Heart left ventricle (tissue), 16 donors: ENCODE measurements around the gene MRPS5. TPM values are rescaled to one million over a fixed set of nuclear protein-coding genes. Genes with fewer than 3 reads are reported as not detected.

Experiments used
- ATAC-seq, 4 donors: fragments of 200-7000 bp; cut with Tn5 transposase; one replicate each; pipeline ENCODE4 v1.9.1; 2020 to 2022; ENCODE audit warnings: moderate library complexity in 4 of 4, mild to moderate bottlenecking in 3 of 4, moderate number of reproducible peaks in 1 of 4
- DNase-seq, 5 donors: peaks; one replicate each; pipeline ENCODE4 v3.0.0-alpha.2; 2020
- H3K27ac ChIP-seq, 12 donors: fragments of 200-600 bp; sonication (generic) in 4 of 12; one replicate each; pipeline versions ENCODE4 v1.5.0 to v1.8.0; 2016 to 2022; ENCODE audit warnings: mild to moderate bottlenecking in 2 of 12
- H3K27me3 ChIP-seq, 9 donors: fragments of 200-600 bp; sonication (generic) in 2 of 9; one replicate each; pipeline versions ENCODE4 v1.5.1 to v1.8.0; 2016 to 2022; ENCODE audit warnings: mild to moderate bottlenecking in 3 of 9
- H3K36me3 ChIP-seq, 9 donors: fragments of 200-600 bp; sonication (generic) in 2 of 9; one replicate each; pipeline versions ENCODE4 v1.5.0 to v1.8.0; 2018 to 2022; ENCODE audit warnings: mild to moderate bottlenecking in 2 of 9
- H3K4me1 ChIP-seq, 12 donors: fragments of 200-600 bp; sonication (generic) in 4 of 12; one replicate each; pipeline versions ENCODE4 v1.5.0 to v1.8.0; 2016 to 2022; ENCODE audit warnings: mild to moderate bottlenecking in 3 of 12
- H3K4me3 ChIP-seq, 12 donors: fragments of 200-600 bp; sonication (generic) in 4 of 12; one replicate each; pipeline versions ENCODE4 v1.5.0 to v1.8.0; 2017 to 2022; ENCODE audit warnings: mild to moderate bottlenecking in 9 of 12, moderate library complexity in 4 of 12
- H3K9me3 ChIP-seq, 12 donors: fragments of 200-600 bp; sonication (generic) in 4 of 12; one replicate each; pipeline versions ENCODE4 v1.5.0 to v1.8.0; 2016 to 2022; ENCODE audit warnings: mild to moderate bottlenecking in 1 of 12
- CTCF ChIP-seq, 12 donors: fragments of 200-600 bp; sonication (generic) in 4 of 12; IDR thresholded peaks; one replicate each; pipeline versions ENCODE4 v1.5.0 to v1.8.0; 2018 to 2022; ENCODE audit warnings: antibody characterized with exemption in 12 of 12, mild to moderate bottlenecking in 5 of 12
- POLR2A ChIP-seq, 2 donors: fragments of 450-650 bp; IDR thresholded peaks; one replicate each; pipeline ENCODE4 v1.6.1; 2017; ENCODE audit warnings: antibody characterized with exemption in 2 of 2, mild to moderate bottlenecking in 2 of 2, moderate library complexity in 2 of 2
- WGBS, 4 donors: extraction: QIAGEN DNeasy Blood & Tissue Kit in 2 of 4; methylation state at CpG; one replicate each; pipeline versions ENCODE4 v1.1.5 to v1.1.7; 2013 to 2018; 5-methylcytosine and 5-hydroxymethylcytosine counted together
- intact Hi-C, 10 donors: fragments of 100-400 bp; cut with DNase I; formaldehyde crosslinking; loops; one replicate each; pipeline versions ENCODE4 v1.11.1 to v1.14.2; 2022
- polyA plus RNA-seq, 2 donors: library from polyadenylated mRNA; stranded (reverse); fragments of 200-250 nt; gene quantifications; one replicate each; pipeline ENCODE4 v1.2.3, GENCODE V29; 2013
- total RNA-seq, 9 donors: library from RNA; depleted of rRNA in 2 of 9; stranded (reverse); fragments of >200 nt in 2 of 9; fragmentation: NEBNext Ultra II Directional in 3 of 9; extraction: Animal tissue kit (Norgen Biotek cat#: 25700) in 3 of 9; gene quantifications; one replicate each; pipeline versions ENCODE4 v1.1.0 to v1.2.4, GENCODE V29; 2016 to 2023
- donor health status: ischemic (EF 13 %, LVEDD 7.1; RV severe dilation, severe dysfunction).
- donor health status: healthy with polysubstance abuse.
- donor health status: DM: no; HTN: yes; CAD: no.
- donor health status: DM: no; HTN: no; CAD: no.
- donor health status: ischemic (EF 25% LVEDD 6.9; RV normal size, moderate dysfunction).
- donor health status: ischemic (EF 25% LVEDD 5.7; RV mildly dilated, moderate dysfunction).
- donor health status: healthy.
- donor health status: DM: yes; HTN: yes; CAD: no.
- donor health status: ischemic (EF 35%, LVEDD 5.7; RV mildly dilated, moderate dysfunction).
- donor health status: nonischemic (EF 11% LVEDD 7.7; RV severe dilation, severe dysfunction).
- donor health status: DM: yes; HTN: yes; CAD: no.
- donor health status: PGD.
- donor health status: ischemic (EF 29% LVEDD 5.4; RV normal size, mild dysfunction).
- donor health status: nonischemic (EF 23%, LVEDD 6.1; RV moderate dilation, normal function).

MRPS5 gene
- total and polyA plus RNA-seq, 11 donors = 52.4 to 116 (median 71.2) TPM

DNA sequence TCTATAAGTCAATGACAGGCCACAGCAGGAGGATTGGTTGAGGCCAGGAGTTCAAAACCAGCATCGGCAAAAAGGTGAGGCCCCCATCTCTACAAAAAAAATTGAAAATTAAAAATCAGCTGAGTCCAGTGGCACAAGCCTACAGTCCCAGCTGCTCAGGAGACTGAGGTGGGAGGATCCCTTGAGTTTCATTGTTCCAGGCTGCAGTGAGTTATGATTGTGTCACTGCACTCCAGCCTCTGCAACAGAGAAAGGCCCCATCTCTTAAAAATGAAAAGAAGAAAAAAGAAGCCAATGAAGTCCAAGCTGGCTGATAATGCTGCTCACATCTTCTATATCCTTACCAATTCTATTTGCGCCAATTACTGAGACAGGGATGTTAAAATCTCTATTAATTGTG is 39.1 kb downstream of the MRPS5 start:
- H3K36me3 ChIP-seq = peaks cover 0 to 30% (median 25%) of the 10 kb centered on the region in 9 donors
- TF ChIP-seq POLR2A (IDR thresholded peaks at IDR 0.05) (no peak), CTCF (IDR thresholded peaks at IDR 0.05) (no peak)
- ATAC-seq = no peak
- no peak for DNase-seq
- intact Hi-C loops = no loop called here
- 94 to 99% (median 95%) methylated on average over 2 of the region's 2 CpGs for WGBS, 4 donors
- no peaks in the 10 kb centered on the region for H3K27me3 ChIP-seq
- no peak overlapping the region for H3K4me3 ChIP-seq
- no peaks in the 10 kb centered on the region for H3K9me3 ChIP-seq
- no peaks in the 10 kb centered on the region for H3K4me1 ChIP-seq
- H3K27ac ChIP-seq = no peak overlapping the region

- Histone ChIP-seq H3K27me3 (peaks cover 0 to 32% (median 16%) of the 10 kb centered on the region in 9 donors), H3K36me3 (no peaks in the 10 kb centered on the region), H3K9me3 (no peaks in the 10 kb centered on the region), H3K4me3 (no peak overlapping the region), H3K4me1 (peaks cover 0 to 11% (median 7%) of the 10 kb centered on the region in 12 donors), H3K27ac (no peak overlapping the region)
- DNase-seq = no peak
- 14 to 33% (median 28%) methylated on average over 7 of the region's 7 CpGs for WGBS, 4 donors
- ATAC-seq = peak in 2 of 4 donors; percentile 33
- intact Hi-C loops = loop anchor here in 3 of 10 donors (5.0 to 10.0 kb wide), 3 partner anchors 38 to 128 kb away; partner anchors contain the start of genes ZNF892 (in 2 of the 3) and MAL (in 1 of the 3)
- TF ChIP-seq POLR2A (IDR thresholded peaks at IDR 0.05) = no peak
- TF ChIP-seq CTCF (IDR thresholded peaks at IDR 0.05) = no peak
Observed at GRCh38 chr2:95079199-95079683, 42.4 kb downstream of the MRPS5 start.

- Histone ChIP-seq H3K4me3 (no peak overlapping the region), H3K27me3 (peaks cover 0 to 42% (median 21%) of the 10 kb centered on the region in 9 donors), H3K4me1 (peaks cover 0 to 11% (median 7%) of the 10 kb centered on the region in 12 donors), H3K9me3 (no peaks in the 10 kb centered on the region), H3K36me3 (no peaks in the 10 kb centered on the region), H3K27ac (no peak overlapping the region)
- DNase-seq = no peak
- intact Hi-C loops = loop anchor here in 4 of 10 donors (2.0 to 10.0 kb wide), 4 partner anchors 37 to 129 kb away; partner anchors contain the start of genes ZNF892 (in 2 of the 4) and MAL (in 1 of the 4)
- TF ChIP-seq POLR2A (IDR thresholded peaks at IDR 0.05) (no peak), CTCF (IDR thresholded peaks at IDR 0.05) (no peak)
- no peak for ATAC-seq
- 72 to 81% (median 74%) methylated on average over 10 of the region's 10 CpGs for WGBS, 4 donors
Observed at GRCh38 chr2:95077861-95078603, 43.6 kb downstream of the MRPS5 start.

GRCh38 chr2:95077530-95077825 is 44.1 kb downstream of the MRPS5 start:
- Histone ChIP-seq H3K36me3 (no peaks in the 10 kb centered on the region), H3K4me1 (peaks cover 0 to 11% (median 7%) of the 10 kb centered on the region in 12 donors), H3K4me3 (no peak overlapping the region), H3K9me3 (no peaks in the 10 kb centered on the region), H3K27ac (no peak overlapping the region), H3K27me3 (peaks cover 0 to 43% (median 21%) of the 10 kb centered on the region in 9 donors)
- TF ChIP-seq POLR2A (IDR thresholded peaks at IDR 0.05) (no peak), CTCF (IDR thresholded peaks at IDR 0.05) (no peak)
- WGBS, 4 donors = 39 to 48% (median 43%) methylated on average over 3 of the region's 3 CpGs
- no peak for DNase-seq
- ATAC-seq = peak in 1 of 4 donors; percentile 9
- intact Hi-C loops = loop anchor here in 4 of 10 donors (2.0 to 10.0 kb wide), 4 partner anchors 37 to 130 kb away; partner anchors contain the start of genes ZNF892 (in 2 of the 4) and MAL (in 1 of the 4)
